ENCODE data around the gene ADH7. TPM values are rescaled to one million over a fixed set of nuclear protein-coding genes. Genes with fewer than 3 reads are reported as not detected.

Gene ADH7
- total and polyA plus RNA-seq, 2 of the 13 experiments (the other 11 are each of a cell fraction or from before 2014, with no cell fraction given), result not detected

DNA sequence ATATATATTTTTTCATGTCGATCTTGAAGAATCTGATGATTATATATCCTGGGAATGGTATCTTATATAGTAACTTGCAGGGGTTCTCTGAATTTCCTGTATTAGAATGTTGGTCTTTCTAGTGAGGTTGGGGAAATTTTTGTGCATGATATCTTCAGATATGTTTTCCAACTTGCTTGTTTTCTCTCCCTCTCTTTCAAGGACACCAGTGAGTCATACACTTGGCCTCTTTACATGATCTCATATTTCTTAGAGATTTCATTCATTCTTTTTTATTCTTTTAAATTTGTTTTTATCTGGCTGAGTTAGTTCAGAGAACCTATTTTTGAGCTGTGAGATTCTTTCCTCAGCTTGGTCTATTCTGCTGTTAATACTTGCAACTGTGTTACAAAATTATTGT lies 48.5 kb upstream of the ADH7 start:
- ATAC-seq (no peak), DNase-seq (ENCODE audit: low spot score) (no peak), FAIRE-seq (no peak)
- H3K4me3 ChIP-seq (replicated peaks in 1 of 3; ENCODE audit: insufficient read depth in 1 of 3, low read depth in 2 of 3, low read length in 3 of 3), result no peak overlapping the region
- no peaks in the 10 kb centered on the region for H3K79me2 ChIP-seq (ENCODE audit: insufficient read depth, low read length)
- no TSS peak for BruUV-seq (replicated peaks)
- no peaks in the 10 kb centered on the region for H3K36me3 ChIP-seq (replicated peaks in 1 of 2; ENCODE audit: control insufficient read depth in 1 of 2, insufficient read depth in 2 of 2, low read length in 2 of 2)
- ChIA-PET POLR2A (no interaction called here), CTCF (ENCODE audit: low intra/inter-chr PET ratio, low total read pairs) (no interaction called here)
- no peak overlapping the region for H3K9ac ChIP-seq (ENCODE audit: insufficient read depth, low read depth, low read length)
- TF ChIP-seq ZMAT3 (CRISPR knock-in tag; conservative IDR thresholded peaks at IDR 0.05) (no peak), NFE2 (CRISPR knock-in tag; IDR thresholded peaks at IDR 0.05) (no peak)
- TF ChIP-seq, protein P1, sequence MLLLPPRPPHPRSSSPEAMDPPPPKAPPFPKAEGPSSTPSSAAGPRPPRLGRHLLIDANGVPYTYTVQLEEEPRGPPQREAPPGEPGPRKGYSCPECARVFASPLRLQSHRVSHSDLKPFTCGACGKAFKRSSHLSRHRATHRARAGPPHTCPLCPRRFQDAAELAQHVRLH (CRISPR knock-in tag; IDR thresholded peaks at IDR 0.05; ENCODE audit: borderline replicate concordance, low read depth), result no peak
- H4K20me1 ChIP-seq (ENCODE audit: insufficient read depth, low read length), result no peaks in the 10 kb centered on the region
- no peak overlapping the region for H2AFZ ChIP-seq (ENCODE audit: low read length)
- 3% methylated on average over 1 of the region's 1 CpG for WGBS (ENCODE audit: low lambda C conversion rate)
- intact Hi-C loops (cut with micrococcal nuclease; ENCODE audit: unreplicated experiment), result no loop called here
- H3K27me3 ChIP-seq (ENCODE audit: control insufficient read depth in 1 of 2, insufficient read depth in 2 of 2, low read length in 2 of 2), result no peaks in the 10 kb centered on the region; a peak in 1 of 5 replicates
- no peak overlapping the region for H3K27ac ChIP-seq (ENCODE audit: extremely low read length, insufficient read depth, low read length)
- peaks cover 25% of the 10 kb centered on the region for H3K9me3 ChIP-seq (ENCODE audit: low read length)
- in situ Hi-C loops (cut with HindIII; ENCODE audit: extremely low pct_ligation_motif_present, low pct_unique_long_range_greater_than_20kb), result no loop called here
- no peak overlapping the region for H3K4me2 ChIP-seq (ENCODE audit: low read depth, low read length)
- H3K4me1 ChIP-seq (ENCODE audit: insufficient read depth, low read length), result no peaks in the 10 kb centered on the region

DNA sequence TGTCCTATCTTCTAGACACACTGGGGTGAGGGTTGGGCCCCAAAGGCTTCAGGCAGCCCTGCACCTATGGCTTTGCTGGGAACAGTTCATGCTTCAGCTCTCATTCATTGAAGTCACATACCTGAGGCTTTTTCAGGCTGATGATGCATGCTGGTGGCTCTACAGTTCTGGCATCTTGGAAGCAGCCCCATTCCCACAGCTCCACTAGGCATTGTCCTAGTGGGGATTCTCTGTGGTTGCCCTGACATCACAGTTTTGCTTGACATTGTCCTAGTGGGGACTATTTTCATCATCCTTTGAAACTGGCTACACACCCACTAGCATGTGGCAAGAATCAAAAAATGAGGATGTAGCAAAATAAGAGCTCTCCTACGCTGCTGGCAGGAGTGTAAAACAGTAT lies 38.0 kb upstream of the ADH7 start:
- H2AFZ ChIP-seq (ENCODE audit: low read length), result no peak overlapping the region
- no peak for FAIRE-seq
- BruUV-seq (replicated peaks), result no TSS peak
- in situ Hi-C loops (cut with HindIII; ENCODE audit: extremely low pct_ligation_motif_present, low pct_unique_long_range_greater_than_20kb), result loop anchor here (25.0 kb wide), 1 partner anchor 1011 kb away; no protein-coding TSS in a partner anchor
- intact Hi-C loops (cut with micrococcal nuclease; ENCODE audit: unreplicated experiment), result no loop called here
- ATAC-seq, result no peak
- no peak overlapping the region for H3K4me2 ChIP-seq (ENCODE audit: low read depth, low read length)
- H3K36me3 ChIP-seq (replicated peaks in 1 of 2; ENCODE audit: control insufficient read depth in 1 of 2, insufficient read depth in 2 of 2, low read length in 2 of 2), result no peaks in the 10 kb centered on the region
- H3K4me1 ChIP-seq (ENCODE audit: insufficient read depth, low read length), result no peaks in the 10 kb centered on the region
- H3K27ac ChIP-seq (ENCODE audit: extremely low read length, insufficient read depth, low read length), result no peak overlapping the region
- H3K4me3 ChIP-seq (replicated peaks in 1 of 3; ENCODE audit: insufficient read depth in 1 of 3, low read depth in 2 of 3, low read length in 3 of 3), result no peak overlapping the region
- H4K20me1 ChIP-seq (ENCODE audit: insufficient read depth, low read length), result no peaks in the 10 kb centered on the region
- CTCF ChIA-PET (ENCODE audit: low intra/inter-chr PET ratio, low total read pairs), result no interaction called here
- no peak for DNase-seq (ENCODE audit: low spot score)
- H3K27me3 ChIP-seq (ENCODE audit: control insufficient read depth in 1 of 2, insufficient read depth in 2 of 2, low read length in 2 of 2), result no peaks in the 10 kb centered on the region
- no peaks in the 10 kb centered on the region for H3K79me2 ChIP-seq (ENCODE audit: insufficient read depth, low read length)
- H3K9ac ChIP-seq (ENCODE audit: insufficient read depth, low read depth, low read length), result no peak overlapping the region
- WGBS (ENCODE audit: low lambda C conversion rate), result 4% methylated on average over 1 of the region's 1 CpG
- TF ChIP-seq KDM5B (CRISPR knock-in tag; IDR thresholded peaks at IDR 0.05; ENCODE audit: borderline replicate concordance) (no peak), TBP (CRISPR knock-in tag; IDR thresholded peaks at IDR 0.05) (no peak), ARNT2 (CRISPR knock-in tag; IDR thresholded peaks at IDR 0.05; ENCODE audit: low read depth) (no peak), ARID2 (CRISPR knock-in tag; IDR thresholded peaks at IDR 0.05; ENCODE audit: borderline replicate concordance) (no peak), PCBP1 (IDR thresholded peaks at IDR 0.05; ENCODE audit: borderline replicate concordance, low read depth, low read length) (no peak)
- TF ChIP-seq, protein P2, sequence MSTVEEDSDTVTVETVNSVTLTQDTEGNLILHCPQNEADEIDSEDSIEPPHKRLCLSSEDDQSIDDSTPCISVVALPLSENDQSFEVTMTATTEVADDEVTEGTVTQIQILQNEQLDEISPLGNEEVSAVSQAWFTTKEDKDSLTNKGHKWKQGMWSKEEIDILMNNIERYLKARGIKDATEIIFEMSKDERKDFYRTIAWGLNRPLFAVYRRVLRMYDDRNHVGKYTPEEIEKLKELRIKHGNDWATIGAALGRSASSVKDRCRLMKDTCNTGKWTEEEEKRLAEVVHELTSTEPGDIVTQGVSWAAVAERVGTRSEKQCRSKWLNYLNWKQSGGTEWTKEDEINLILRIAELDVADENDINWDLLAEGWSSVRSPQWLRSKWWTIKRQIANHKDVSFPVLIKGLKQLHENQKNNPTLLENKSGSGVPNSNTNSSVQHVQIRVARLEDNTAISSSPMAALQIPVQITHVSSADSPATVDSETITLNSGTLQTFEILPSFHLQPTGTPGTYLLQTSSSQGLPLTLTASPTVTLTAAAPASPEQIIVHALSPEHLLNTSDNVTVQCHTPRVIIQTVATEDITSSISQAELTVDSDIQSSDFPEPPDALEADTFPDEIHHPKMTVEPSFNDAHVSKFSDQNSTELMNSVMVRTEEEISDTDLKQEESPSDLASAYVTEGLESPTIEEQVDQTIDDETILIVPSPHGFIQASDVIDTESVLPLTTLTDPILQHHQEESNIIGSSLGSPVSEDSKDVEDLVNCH (CRISPR knock-in tag; IDR thresholded peaks at IDR 0.05), result no peak
- POLR2A ChIA-PET, result no interaction called here
- H3K9me3 ChIP-seq (ENCODE audit: low read length), result no peaks in the 10 kb centered on the region

All from HepG2 (cell line).